HG02970 (cell line): ENCODE measurements around the gene MTERF4.

Experiments
- ATAC-seq: cut with Tn5 transposase; IDR thresholded peaks from one replicate; pipeline ENCODE4 v1.9.1; 2021; ENCODE audit warnings: mild to moderate bottlenecking, moderate library complexity, moderate number of reproducible peaks; ENCODE audit not compliant: unreplicated experiment, low FRiP score

MTERF4 gene

GRCh38 chr2:241102239-241102803, at the start of gene MTERF4:
Gene MTERF4, minus strand, starts transcription at chr2:241102287. Its CDS starts 14 bp downstream, at chr2:241102273.
- peak; percentile 80 for ATAC-seq

- ATAC-seq, result no peak
Observed at GRCh38 chr2:241150660-241151530, 48.8 kb upstream of the MTERF4 start.

- peak; percentile 80 for ATAC-seq
Observed at GRCh38 chr2:241149925-241150659, 48.0 kb upstream of the MTERF4 start, which contains the start of gene PPP1R7. Gene PPP1R7, plus strand, starts transcription at chr2:241150467. Its CDS starts 29 bp downstream, at chr2:241150496.

- ATAC-seq, result peak; percentile 11
Observed at GRCh38 chr2:241149675-241149924, 47.5 kb upstream of the MTERF4 start.

GRCh38 chr2:241148891-241149674, 47.0 kb upstream of the MTERF4 start, which contains the start of gene PASK:
Gene PASK, minus strand, starts transcription at chr2:241149472. Its CDS starts 6,440 bp downstream, at chr2:241143032.
- peak; percentile 63 for ATAC-seq

- ATAC-seq, result no peak
Observed at GRCh38 chr2:241148239-241148638, 46.2 kb upstream of the MTERF4 start.

GRCh38 chr2:241147336-241147735, 45.2 kb upstream of the MTERF4 start:
- ATAC-seq, result no peak

GRCh38 chr2:241146286-241146685, 44.2 kb upstream of the MTERF4 start:
- ATAC-seq, result no peak

GRCh38 chr2:241142593-241142992, 40.5 kb upstream of the MTERF4 start:
- no peak for ATAC-seq

GRCh38 chr2:241142063-241142462, 40.0 kb upstream of the MTERF4 start:
- no peak for ATAC-seq

GRCh38 chr2:241141214-241141770, 39.2 kb upstream of the MTERF4 start:
- no peak for ATAC-seq

- ATAC-seq, result no peak
Observed at GRCh38 chr2:241140445-241140840, 38.4 kb upstream of the MTERF4 start.

GRCh38 chr2:241139531-241140444, 37.7 kb upstream of the MTERF4 start:
- no peak for ATAC-seq

- no peak for ATAC-seq
Observed at GRCh38 chr2:241138471-241138870, 36.4 kb upstream of the MTERF4 start.

GRCh38 chr2:241137276-241138190, 35.4 kb upstream of the MTERF4 start:
- no peak for ATAC-seq

GRCh38 chr2:241136661-241137260, 34.7 kb upstream of the MTERF4 start:
- ATAC-seq, result no peak

GRCh38 chr2:241136191-241136590, 34.1 kb upstream of the MTERF4 start:
- ATAC-seq, result no peak

GRCh38 chr2:241135737-241136136, 33.6 kb upstream of the MTERF4 start:
- no peak for ATAC-seq
